Glutamatergic neuron (in vitro differentiated cells): ENCODE results near the gene SPIN1. TPM values are rescaled to one million over a fixed set of nuclear protein-coding genes. Genes with fewer than 3 reads are reported as not detected.

Experiments used
- DNase-seq: peaks from one replicate; pipeline ENCODE4 v3.0.0; 2022
- H3K27ac Mint-ChIP-seq: one replicate; pipeline ENCODE4 v1.8.0; 2020; ENCODE audit warnings: mild to moderate bottlenecking, mixed read lengths, inconsistent platforms; ENCODE audit not compliant: unreplicated experiment
- H3K27me3 Mint-ChIP-seq: one replicate; pipeline ENCODE4 v1.8.0; 2020; ENCODE audit warnings: mild to moderate bottlenecking, moderate library complexity, mixed read lengths, inconsistent platforms; ENCODE audit not compliant: unreplicated experiment
- H3K36me3 Mint-ChIP-seq: one replicate; pipeline ENCODE4 v1.8.0; 2020; ENCODE audit warnings: mild to moderate bottlenecking, mixed read lengths, inconsistent platforms; ENCODE audit not compliant: unreplicated experiment
- H3K4me1 Mint-ChIP-seq: one replicate; pipeline ENCODE4 v1.8.0; 2020; ENCODE audit warnings: mild to moderate bottlenecking, low read depth, mixed read lengths, inconsistent platforms; ENCODE audit not compliant: unreplicated experiment
- H3K4me3 Mint-ChIP-seq: one replicate; pipeline ENCODE4 v1.8.0; 2020; ENCODE audit warnings: mild to moderate bottlenecking, mixed read lengths, inconsistent platforms; ENCODE audit not compliant: unreplicated experiment
- H3K9me3 Mint-ChIP-seq: one replicate; pipeline ENCODE4 v1.8.0; 2020; ENCODE audit warnings: mild to moderate bottlenecking, moderate library complexity, mixed read lengths, inconsistent platforms; ENCODE audit not compliant: unreplicated experiment
- total RNA-seq: library from RNA; stranded (reverse); fragmentation: NEBNext Ultra II Directional; extraction: Animal tissue kit (Norgen Biotek cat#: 25700); gene quantifications from one replicate; pipeline ENCODE4 v1.2.1, GENCODE V29; 2021; ENCODE audit not compliant: unreplicated experiment
- TF ChIP-seq, protein P1 (sequence below): fragments of 200-600 bp; sonication (generic); IDR thresholded peaks from one replicate; pipeline ENCODE4 v1.5.0; 2021; ENCODE audit not compliant: partially characterized antibody, unreplicated experiment

SPIN1 gene
- total RNA-seq, 1 donor from 2014 or later = 88.2 TPM

DNA sequence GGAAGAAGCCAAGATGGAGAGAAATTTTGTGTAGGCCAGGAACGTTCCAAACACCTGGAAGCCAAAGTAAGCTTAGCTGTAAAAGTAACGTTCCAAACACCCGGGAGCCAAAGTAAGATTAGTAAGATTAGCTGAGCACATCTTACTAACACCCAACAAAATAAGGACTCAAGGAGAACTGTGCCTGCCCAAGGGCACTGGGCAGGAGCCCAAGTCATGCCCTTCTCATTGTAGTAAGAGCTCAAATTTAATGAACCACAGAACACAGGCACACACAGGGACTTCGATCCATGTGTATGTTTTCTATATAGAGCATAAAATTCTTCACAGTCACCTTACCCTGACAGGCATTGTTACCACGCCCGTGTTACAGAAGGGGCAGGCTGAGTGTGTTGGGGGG lies 110.6 kb downstream of the SPIN1 start:
- Mint-ChIP-seq H3K27ac (no peak overlapping the region), H3K36me3 (no peaks in the 10 kb centered on the region), H3K27me3 (peaks cover 6% of the 10 kb centered on the region), H3K4me3 (no peak overlapping the region), H3K9me3 (peaks cover 5% of the 10 kb centered on the region), H3K4me1 (no peaks in the 10 kb centered on the region)
- TF ChIP-seq, protein P1, sequence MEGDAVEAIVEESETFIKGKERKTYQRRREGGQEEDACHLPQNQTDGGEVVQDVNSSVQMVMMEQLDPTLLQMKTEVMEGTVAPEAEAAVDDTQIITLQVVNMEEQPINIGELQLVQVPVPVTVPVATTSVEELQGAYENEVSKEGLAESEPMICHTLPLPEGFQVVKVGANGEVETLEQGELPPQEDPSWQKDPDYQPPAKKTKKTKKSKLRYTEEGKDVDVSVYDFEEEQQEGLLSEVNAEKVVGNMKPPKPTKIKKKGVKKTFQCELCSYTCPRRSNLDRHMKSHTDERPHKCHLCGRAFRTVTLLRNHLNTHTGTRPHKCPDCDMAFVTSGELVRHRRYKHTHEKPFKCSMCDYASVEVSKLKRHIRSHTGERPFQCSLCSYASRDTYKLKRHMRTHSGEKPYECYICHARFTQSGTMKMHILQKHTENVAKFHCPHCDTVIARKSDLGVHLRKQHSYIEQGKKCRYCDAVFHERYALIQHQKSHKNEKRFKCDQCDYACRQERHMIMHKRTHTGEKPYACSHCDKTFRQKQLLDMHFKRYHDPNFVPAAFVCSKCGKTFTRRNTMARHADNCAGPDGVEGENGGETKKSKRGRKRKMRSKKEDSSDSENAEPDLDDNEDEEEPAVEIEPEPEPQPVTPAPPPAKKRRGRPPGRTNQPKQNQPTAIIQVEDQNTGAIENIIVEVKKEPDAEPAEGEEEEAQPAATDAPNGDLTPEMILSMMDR = no peak
- DNase-seq = no peak

GRCh38 chr9:88501086-88501485 lies 112.8 kb downstream of the SPIN1 start:
- no peaks in the 10 kb centered on the region for H3K36me3 Mint-ChIP-seq
- H3K27me3 Mint-ChIP-seq = peaks cover 6% of the 10 kb centered on the region
- H3K4me3 Mint-ChIP-seq = no peak overlapping the region
- DNase-seq = no peak
- TF ChIP-seq, protein P1 = no peak
- no peak overlapping the region for H3K27ac Mint-ChIP-seq
- no peaks in the 10 kb centered on the region for H3K4me1 Mint-ChIP-seq
- peaks cover 6% of the 10 kb centered on the region for H3K9me3 Mint-ChIP-seq

GRCh38 chr9:88502552-88503034 lies 114.3 kb downstream of the SPIN1 start:
- Mint-ChIP-seq H3K36me3 (no peaks in the 10 kb centered on the region), H3K4me3 (no peak overlapping the region), H3K9me3 (peaks cover 5% of the 10 kb centered on the region), H3K27me3 (peaks cover 6% of the 10 kb centered on the region), H3K4me1 (no peaks in the 10 kb centered on the region), H3K27ac (no peak overlapping the region)
- TF ChIP-seq, protein P1 = no peak
- no peak for DNase-seq

DNA sequence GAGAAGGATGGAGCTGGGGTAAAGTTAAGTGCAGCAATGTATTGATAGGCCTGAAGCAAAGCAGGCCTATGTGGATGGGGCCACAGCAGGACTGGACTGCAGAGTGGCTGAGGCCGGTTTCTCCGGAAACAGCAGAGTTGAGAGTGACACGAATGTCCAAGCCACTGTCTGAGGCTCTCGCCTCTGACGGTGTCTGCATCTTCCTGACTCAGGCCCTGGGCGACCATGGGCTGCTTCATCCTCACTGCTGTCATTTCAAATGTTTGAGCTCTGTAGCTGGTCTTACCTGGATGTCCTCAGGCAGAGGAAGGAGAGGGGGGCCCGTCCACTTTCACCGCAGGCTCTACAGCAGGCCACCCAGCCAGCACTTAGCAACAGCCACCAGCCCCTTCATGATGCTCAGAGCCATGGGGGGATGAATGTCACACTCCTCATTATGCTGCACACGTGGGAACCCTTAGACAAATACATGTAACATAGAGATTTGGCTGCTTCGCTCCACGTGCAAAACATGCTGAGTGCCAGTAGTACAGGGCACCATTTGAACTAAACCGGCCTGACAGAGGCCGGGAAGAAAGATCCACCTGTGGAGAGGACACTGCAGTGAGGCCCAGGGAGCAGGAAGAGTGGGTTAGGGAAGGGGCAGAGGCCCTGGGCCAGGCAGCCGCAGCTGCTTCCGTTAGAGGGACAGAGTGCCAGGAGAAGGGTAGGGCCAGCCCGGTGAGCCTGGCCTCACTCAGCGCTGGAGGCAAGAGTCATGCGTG lies 115.0 kb downstream of the SPIN1 start:
- no peak for DNase-seq
- peaks cover 6% of the 10 kb centered on the region for H3K27me3 Mint-ChIP-seq
- H3K9me3 Mint-ChIP-seq = peaks cover 5% of the 10 kb centered on the region
- no peak overlapping the region for H3K27ac Mint-ChIP-seq
- no peak overlapping the region for H3K4me3 Mint-ChIP-seq
- TF ChIP-seq, protein P1 = no peak
- H3K4me1 Mint-ChIP-seq = no peaks in the 10 kb centered on the region
- H3K36me3 Mint-ChIP-seq = no peaks in the 10 kb centered on the region
